T-helper 2 cell treated with Interferon-gamma antibody and Interleukin-4, amounts not matched to agents 5 μg/mL and 100 μg/mL, for 36 hours (primary cell): ENCODE measurements around the gene CFAP45.

Source experiments
- DNase-seq: peaks from one replicate; pipeline ENCODE4 v3.0.0; 2021; ENCODE audit warnings: low spot score
- H3K27ac Mint-ChIP-seq: one replicate; pipeline ENCODE4 v1.8.0; 2021; ENCODE audit warnings: mild to moderate bottlenecking, mixed read lengths
- H3K27me3 Mint-ChIP-seq: one replicate; pipeline ENCODE4 v1.8.0; 2021; ENCODE audit warnings: low read depth, mixed read lengths
- H3K36me3 Mint-ChIP-seq: one replicate; pipeline ENCODE4 v1.8.0; 2021; ENCODE audit warnings: low read depth, mixed read lengths
- H3K4me1 Mint-ChIP-seq: one replicate; pipeline ENCODE4 v1.8.0; 2021; ENCODE audit warnings: low read depth, mixed read lengths
- H3K4me3 Mint-ChIP-seq: one replicate; pipeline ENCODE4 v1.8.0; 2022; ENCODE audit warnings: mild to moderate bottlenecking, moderate library complexity, mixed read lengths
- H3K9me3 Mint-ChIP-seq: one replicate; pipeline ENCODE4 v1.8.0; 2021; ENCODE audit warnings: mixed read lengths

Gene CFAP45

DNA sequence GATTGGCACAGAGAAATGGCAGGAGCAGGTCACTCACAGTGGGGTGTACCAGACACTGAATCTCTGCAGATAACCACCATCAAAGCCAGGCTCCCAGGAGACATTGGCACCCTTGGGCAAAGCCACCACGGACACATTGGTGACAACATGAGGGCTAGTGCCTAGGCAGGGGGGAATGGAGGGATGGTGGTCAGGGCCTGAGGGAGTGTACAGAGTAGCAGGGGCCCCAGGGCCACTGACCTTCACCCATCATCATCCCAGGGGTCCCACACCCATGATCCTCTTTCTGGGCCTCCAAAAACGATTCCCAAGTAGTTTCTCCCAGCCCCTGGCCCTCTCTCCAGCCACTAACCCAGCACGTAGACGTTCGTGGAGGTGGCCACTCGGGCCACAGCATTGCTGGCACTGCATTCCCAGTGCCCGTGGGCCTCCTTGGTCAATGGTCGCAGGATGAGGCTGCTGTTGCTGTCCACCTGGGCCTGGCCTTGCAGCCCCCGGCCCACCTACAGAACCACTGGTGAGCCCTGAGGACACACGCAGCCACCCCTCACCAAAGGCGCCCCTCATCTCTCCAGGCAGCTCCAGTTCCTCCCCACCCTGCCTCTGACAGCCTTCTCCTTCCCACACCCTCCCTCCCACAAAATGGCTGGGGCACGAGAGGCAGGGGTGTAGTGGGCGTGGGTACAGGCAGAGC lies 31.3 kb upstream of the CFAP45 start:
- Mint-ChIP-seq H3K27ac (no peak overlapping the region), H3K36me3 (no peaks in the 10 kb centered on the region), H3K4me3 (no peak overlapping the region), H3K9me3 (no peaks in the 10 kb centered on the region), H3K27me3 (peaks cover 9% of the 10 kb centered on the region), H3K4me1 (peaks cover 6% of the 10 kb centered on the region)
- no peak for DNase-seq

GRCh38 chr1:159930634-159931033 lies 30.7 kb upstream of the CFAP45 start:
- Mint-ChIP-seq H3K9me3 (no peaks in the 10 kb centered on the region), H3K4me3 (no peak overlapping the region), H3K4me1 (peaks cover 12% of the 10 kb centered on the region), H3K27ac (peak overlapping the region; percentile 39), H3K27me3 (peaks cover 9% of the 10 kb centered on the region), H3K36me3 (no peaks in the 10 kb centered on the region)
- DNase-seq = no peak

GRCh38 chr1:159930216-159930615 lies 30.3 kb upstream of the CFAP45 start:
- H3K4me1 Mint-ChIP-seq = peaks cover 15% of the 10 kb centered on the region
- no peak overlapping the region for H3K4me3 Mint-ChIP-seq
- H3K27ac Mint-ChIP-seq = no peak overlapping the region
- peaks cover 6% of the 10 kb centered on the region for H3K27me3 Mint-ChIP-seq
- H3K36me3 Mint-ChIP-seq = peaks cover 2% of the 10 kb centered on the region
- no peaks in the 10 kb centered on the region for H3K9me3 Mint-ChIP-seq
- no peak for DNase-seq

- H3K36me3 Mint-ChIP-seq = peaks cover 4% of the 10 kb centered on the region
- peaks cover 6% of the 10 kb centered on the region for H3K27me3 Mint-ChIP-seq
- DNase-seq = no peak
- H3K27ac Mint-ChIP-seq = no peak overlapping the region
- peaks cover 15% of the 10 kb centered on the region for H3K4me1 Mint-ChIP-seq
- no peak overlapping the region for H3K4me3 Mint-ChIP-seq
- H3K9me3 Mint-ChIP-seq = no peaks in the 10 kb centered on the region
Observed at GRCh38 chr1:159929155-159930051, 29.4 kb upstream of the CFAP45 start.

- Mint-ChIP-seq H3K4me3 (no peak overlapping the region), H3K27ac (no peak overlapping the region), H3K27me3 (peaks cover under 1% of the 10 kb centered on the region)
Observed at GRCh38 chr1:159928491-159929050, 28.6 kb upstream of the CFAP45 start.

GRCh38 chr1:159927849-159928431 lies 28.0 kb upstream of the CFAP45 start:
- Mint-ChIP-seq H3K4me1 (peaks cover 20% of the 10 kb centered on the region), H3K27me3 (no peaks in the 10 kb centered on the region), H3K27ac (no peak overlapping the region), H3K9me3 (no peaks in the 10 kb centered on the region), H3K36me3 (peaks cover 12% of the 10 kb centered on the region), H3K4me3 (no peak overlapping the region)
- no peak for DNase-seq

More at GRCh38 chr1:159928491-159929050, 28.6 kb upstream of the CFAP45 start:
- H3K4me1 Mint-ChIP-seq = peaks cover 18% of the 10 kb centered on the region
- H3K36me3 Mint-ChIP-seq = peaks cover 7% of the 10 kb centered on the region
- no peaks in the 10 kb centered on the region for H3K9me3 Mint-ChIP-seq
- no peak for DNase-seq

GRCh38 chr1:159927211-159927848 lies 27.4 kb upstream of the CFAP45 start:
- H3K9me3 Mint-ChIP-seq = no peaks in the 10 kb centered on the region
- no peak overlapping the region for H3K27ac Mint-ChIP-seq
- no peak for DNase-seq
- H3K36me3 Mint-ChIP-seq = peaks cover 14% of the 10 kb centered on the region
- peaks cover 23% of the 10 kb centered on the region for H3K4me1 Mint-ChIP-seq
- no peaks in the 10 kb centered on the region for H3K27me3 Mint-ChIP-seq
- H3K4me3 Mint-ChIP-seq = no peak overlapping the region

GRCh38 chr1:159925719-159926078 lies 25.7 kb upstream of the CFAP45 start:
- H3K4me3 Mint-ChIP-seq = peak overlapping the region; percentile 98
- peaks cover 38% of the 10 kb centered on the region for H3K4me1 Mint-ChIP-seq
- peak overlapping the region; percentile 95 for H3K27ac Mint-ChIP-seq
- no peak for DNase-seq
- peaks cover 27% of the 10 kb centered on the region for H3K36me3 Mint-ChIP-seq
- no peaks in the 10 kb centered on the region for H3K9me3 Mint-ChIP-seq
- H3K27me3 Mint-ChIP-seq = no peaks in the 10 kb centered on the region

DNA sequence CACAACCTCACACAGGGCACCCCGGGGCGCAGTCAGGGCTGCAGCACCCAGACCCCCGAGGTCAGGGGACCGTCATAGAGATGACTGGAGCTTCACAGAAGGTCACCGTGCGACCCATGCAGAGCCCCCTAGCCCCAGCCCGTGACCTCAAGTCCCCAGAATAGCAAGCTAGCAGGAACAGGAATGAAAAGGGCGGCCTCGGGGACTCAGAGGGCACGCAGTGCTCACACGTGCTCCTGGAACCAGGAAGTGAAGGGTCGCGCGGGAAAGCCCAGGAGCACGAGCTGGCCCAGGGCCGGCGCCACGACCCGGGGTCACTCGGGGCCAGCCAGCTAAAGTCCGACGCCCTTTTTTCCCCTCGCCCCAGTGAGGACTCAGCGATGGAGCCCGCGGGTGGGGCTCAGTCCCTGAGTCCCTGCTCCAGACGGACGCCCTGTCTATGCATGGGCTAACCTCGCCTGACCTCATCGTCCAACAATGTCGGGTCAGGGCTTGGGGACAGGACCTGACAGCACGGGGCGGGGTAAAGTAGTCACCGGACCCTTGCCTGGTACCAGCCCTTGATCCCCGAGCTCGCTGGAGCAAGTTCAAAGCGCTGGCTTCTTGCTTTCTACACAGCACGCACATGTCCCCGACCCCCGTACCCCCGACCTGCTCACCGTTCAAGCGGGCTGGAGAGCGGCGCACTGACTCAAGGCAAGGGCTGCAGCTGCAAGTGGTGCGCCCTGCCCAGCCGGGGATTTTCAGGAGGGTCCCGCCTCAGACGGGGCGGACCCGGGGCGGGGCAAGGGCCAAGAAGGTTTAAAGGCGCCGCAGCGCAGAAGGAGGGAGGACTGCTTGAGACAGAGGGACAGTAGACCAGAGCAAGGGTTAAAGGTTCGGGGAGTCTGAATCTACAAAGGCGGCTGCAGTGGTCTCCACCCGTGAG lies 25.1 kb upstream of the CFAP45 start, which contains the start of gene TAGLN2:
TAGLN2 (minus strand) TSS at position 717 of the 928 bp plus-strand sequence. CDS start 4,998 bp downstream, outside the sequence.
- peak within 1 kb of the TSS; percentile 98 for H3K4me3 Mint-ChIP-seq
- H3K4me1 Mint-ChIP-seq = peaks cover 39% of the 10 kb centered on the region
- no peaks in the 10 kb centered on the region for H3K27me3 Mint-ChIP-seq
- H3K36me3 Mint-ChIP-seq = peaks cover 34% of the 10 kb centered on the region
- no peaks in the 10 kb centered on the region for H3K9me3 Mint-ChIP-seq
- DNase-seq = peak; percentile 91
- peak within 1 kb of the TSS; percentile 99 for H3K27ac Mint-ChIP-seq

DNA sequence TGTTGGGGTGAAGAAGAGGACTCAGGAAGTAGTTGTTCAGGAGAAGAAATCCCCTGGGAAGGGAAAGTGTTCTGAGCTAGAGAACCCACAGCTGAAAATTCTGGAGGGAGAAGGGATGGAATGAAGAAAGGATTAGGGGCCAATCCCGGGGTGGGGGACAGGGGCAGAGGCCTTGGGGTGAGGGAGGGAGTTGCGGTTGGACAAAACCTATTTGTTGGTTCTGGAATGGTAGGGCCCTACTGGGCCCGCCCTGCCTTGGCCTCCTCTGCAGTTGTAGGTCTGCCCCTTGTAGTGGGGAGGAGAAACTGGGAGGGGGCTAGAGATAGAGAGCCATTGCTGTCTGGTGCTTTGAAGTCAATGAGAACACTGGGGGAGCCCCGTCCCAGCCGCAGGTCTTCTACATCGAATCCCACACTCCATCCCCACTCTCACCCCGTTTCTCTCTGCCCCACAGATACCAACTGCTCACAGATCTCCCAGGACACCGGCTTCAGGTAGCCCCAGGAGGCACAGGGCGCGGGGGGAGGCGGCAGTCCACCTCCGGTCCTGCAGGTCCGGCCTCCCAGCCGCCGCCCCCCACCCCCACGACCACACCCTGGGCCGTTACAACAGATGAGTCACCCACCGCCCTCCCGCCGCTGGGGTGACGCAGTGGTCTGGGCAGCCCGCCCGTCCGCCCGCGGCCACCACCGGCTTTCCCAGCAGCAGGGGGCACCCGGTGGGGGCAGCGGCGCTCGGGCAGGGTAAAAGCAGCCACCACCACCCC lies 24.2 kb upstream of the CFAP45 start:
- Mint-ChIP-seq H3K36me3 (peaks cover 42% of the 10 kb centered on the region), H3K4me1 (peaks cover 46% of the 10 kb centered on the region), H3K4me3 (peak overlapping the region; percentile 98), H3K27ac (peak overlapping the region; percentile 99), H3K27me3 (no peaks in the 10 kb centered on the region), H3K9me3 (no peaks in the 10 kb centered on the region)
- peak; percentile 78 for DNase-seq

DNA sequence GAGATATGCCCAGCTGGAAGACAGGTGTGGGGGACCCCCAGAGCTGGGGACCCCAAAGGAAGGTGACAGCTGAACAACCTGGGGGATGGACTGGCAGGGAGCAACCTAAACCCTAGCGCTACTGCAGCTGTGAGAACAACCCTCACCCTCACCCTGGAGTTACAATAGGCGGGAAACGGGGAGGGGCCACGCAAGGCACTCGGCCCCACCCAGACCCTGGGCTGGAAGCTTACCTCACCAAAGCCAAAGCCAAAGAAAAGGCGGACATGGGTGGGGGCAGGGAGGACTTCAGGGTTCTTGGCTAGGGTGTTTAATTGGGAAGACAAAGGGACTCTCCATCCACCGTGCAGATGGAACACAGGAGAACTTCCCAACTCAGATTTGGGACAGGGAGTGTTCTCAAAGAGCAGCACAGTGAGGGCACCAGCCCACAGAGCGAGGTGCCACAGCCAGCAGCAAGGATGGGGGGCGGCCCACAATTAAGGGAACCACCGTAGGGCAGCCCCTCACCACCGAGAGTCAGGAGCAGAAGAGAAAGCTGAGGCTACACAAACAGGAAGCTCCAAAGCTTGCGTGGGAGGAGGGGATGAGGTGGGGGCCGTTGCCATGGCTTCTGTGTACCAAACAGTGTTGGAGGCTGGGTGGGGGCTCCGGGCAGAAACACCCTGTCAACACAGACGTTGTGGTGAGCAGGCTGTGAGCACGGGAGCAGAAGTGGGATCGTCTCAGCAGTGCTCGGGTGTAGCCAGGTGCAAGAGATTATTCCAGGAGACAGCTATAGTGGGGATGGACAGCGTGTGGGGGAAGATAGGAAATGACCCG lies 23.4 kb upstream of the CFAP45 start:
- peak; percentile 86 for DNase-seq
- no peaks in the 10 kb centered on the region for H3K9me3 Mint-ChIP-seq
- H3K27ac Mint-ChIP-seq = peak overlapping the region; percentile 99
- H3K4me3 Mint-ChIP-seq = peak overlapping the region; percentile 98
- peaks cover 48% of the 10 kb centered on the region for H3K36me3 Mint-ChIP-seq
- no peaks in the 10 kb centered on the region for H3K27me3 Mint-ChIP-seq
- H3K4me1 Mint-ChIP-seq = peaks cover 47% of the 10 kb centered on the region
